ENCODE data around the gene RHBG. TPM values are rescaled to one million over a fixed set of nuclear protein-coding genes. Genes with fewer than 3 reads are reported as not detected.

The RHBG gene
- total RNA-seq, 4 donors from 2014 or later, result 7.4 to 14.8 (median 8.1) TPM

DNA sequence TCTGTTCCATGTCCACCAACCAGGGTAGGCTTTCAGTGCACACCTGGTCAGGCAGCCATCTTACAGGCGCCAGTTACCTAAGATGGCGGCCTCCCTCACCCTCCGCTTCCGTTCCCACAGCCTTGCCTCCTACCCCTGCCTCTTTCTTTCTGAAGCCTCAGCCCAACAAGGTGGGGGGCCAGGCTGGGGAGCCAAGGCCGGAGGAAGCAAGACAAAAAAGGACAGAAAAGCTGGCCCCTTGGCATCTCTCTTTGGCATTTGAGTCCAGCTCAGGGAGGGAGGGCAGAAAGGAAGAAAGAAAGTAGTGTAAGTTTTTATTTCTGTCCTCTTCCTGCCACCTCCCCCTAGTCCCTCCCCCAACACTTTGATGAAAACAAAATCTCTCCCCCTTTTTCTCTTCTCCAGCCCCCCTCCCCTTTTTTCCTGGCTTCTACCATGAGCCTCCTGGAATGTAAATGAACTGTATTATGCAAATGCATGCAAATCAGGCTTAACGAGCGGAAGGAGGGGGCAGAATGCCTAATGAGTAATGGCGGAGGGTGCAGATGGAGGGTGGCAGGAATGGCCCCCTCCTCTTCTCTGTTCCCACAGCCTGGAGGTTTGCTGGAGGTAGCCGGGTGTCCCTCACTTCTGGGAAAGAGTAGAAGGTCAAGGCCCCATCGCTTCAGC, 43.8 kb downstream of the RHBG start:
- H3K9me3 ChIP-seq, result no peaks in the 10 kb centered on the region
- no peaks in the 10 kb centered on the region for H3K4me1 ChIP-seq
- 76% methylated on average over 10 of the region's 10 CpGs for WGBS
- no peak for TF ChIP-seq POLR2A (IDR thresholded peaks at IDR 0.05)
- no peak for TF ChIP-seq EP300 (IDR thresholded peaks at IDR 0.05)
- TF ChIP-seq, protein P1, sequence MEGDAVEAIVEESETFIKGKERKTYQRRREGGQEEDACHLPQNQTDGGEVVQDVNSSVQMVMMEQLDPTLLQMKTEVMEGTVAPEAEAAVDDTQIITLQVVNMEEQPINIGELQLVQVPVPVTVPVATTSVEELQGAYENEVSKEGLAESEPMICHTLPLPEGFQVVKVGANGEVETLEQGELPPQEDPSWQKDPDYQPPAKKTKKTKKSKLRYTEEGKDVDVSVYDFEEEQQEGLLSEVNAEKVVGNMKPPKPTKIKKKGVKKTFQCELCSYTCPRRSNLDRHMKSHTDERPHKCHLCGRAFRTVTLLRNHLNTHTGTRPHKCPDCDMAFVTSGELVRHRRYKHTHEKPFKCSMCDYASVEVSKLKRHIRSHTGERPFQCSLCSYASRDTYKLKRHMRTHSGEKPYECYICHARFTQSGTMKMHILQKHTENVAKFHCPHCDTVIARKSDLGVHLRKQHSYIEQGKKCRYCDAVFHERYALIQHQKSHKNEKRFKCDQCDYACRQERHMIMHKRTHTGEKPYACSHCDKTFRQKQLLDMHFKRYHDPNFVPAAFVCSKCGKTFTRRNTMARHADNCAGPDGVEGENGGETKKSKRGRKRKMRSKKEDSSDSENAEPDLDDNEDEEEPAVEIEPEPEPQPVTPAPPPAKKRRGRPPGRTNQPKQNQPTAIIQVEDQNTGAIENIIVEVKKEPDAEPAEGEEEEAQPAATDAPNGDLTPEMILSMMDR (IDR thresholded peaks at IDR 0.05), result no peak
- no peak for TF ChIP-seq POLR2AphosphoS5 (IDR thresholded peaks at IDR 0.05)
- peaks cover 76% of the 10 kb centered on the region for H3K27me3 ChIP-seq
- no peak overlapping the region for H3K27ac ChIP-seq
- DNase-seq (ENCODE audit: low spot score in 2 of 2), result no peak
- H3K4me3 ChIP-seq, result no peak overlapping the region
- H3K36me3 ChIP-seq, result no peaks in the 10 kb centered on the region

GRCh38 chr1:156413391-156414246, 44.6 kb downstream of the RHBG start:
- no peak overlapping the region for H3K27ac ChIP-seq
- no peak for DNase-seq (ENCODE audit: low spot score in 2 of 2)
- no peak overlapping the region for H3K4me3 ChIP-seq
- no peaks in the 10 kb centered on the region for H3K9me3 ChIP-seq
- no peaks in the 10 kb centered on the region for H3K36me3 ChIP-seq
- no peak for TF ChIP-seq POLR2AphosphoS5 (IDR thresholded peaks at IDR 0.05)
- no peak for TF ChIP-seq EP300 (IDR thresholded peaks at IDR 0.05)
- TF ChIP-seq POLR2A (IDR thresholded peaks at IDR 0.05), result no peak
- TF ChIP-seq, protein P1 (IDR thresholded peaks at IDR 0.05), result no peak
- peaks cover 76% of the 10 kb centered on the region for H3K27me3 ChIP-seq
- no peaks in the 10 kb centered on the region for H3K4me1 ChIP-seq
- WGBS, result 59% methylated on average over 6 of the region's 10 CpGs

DNA sequence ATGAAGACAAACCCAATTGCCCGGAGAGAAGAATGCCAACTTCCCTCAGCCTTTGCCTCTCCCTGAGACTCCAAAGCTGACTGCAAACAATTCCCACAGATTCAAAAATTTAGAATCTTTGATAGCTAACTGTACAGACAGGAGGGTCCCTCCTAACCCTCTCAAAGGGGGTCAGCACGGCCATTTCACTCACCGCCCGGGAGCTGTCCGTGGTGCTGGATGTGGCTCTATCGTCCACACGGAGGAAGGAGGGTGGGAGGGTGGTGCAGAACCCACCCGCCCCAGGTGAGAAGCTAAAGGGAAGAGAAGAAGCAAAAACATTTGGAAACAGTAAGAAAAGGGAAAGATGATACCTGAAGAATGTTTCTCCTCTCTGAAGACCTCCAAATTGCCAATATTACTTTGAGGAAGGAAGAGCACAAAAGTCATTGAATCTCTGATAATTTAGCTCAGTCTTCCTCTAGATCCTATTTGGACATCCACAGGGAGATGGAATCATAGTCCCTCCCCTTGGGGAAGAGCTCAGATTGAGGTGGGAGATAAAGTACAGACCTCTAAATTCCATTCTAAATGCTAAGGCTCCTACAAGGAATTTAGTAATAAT, 45.6 kb downstream of the RHBG start:
- H3K9me3 ChIP-seq, result no peaks in the 10 kb centered on the region
- peaks cover 75% of the 10 kb centered on the region for H3K27me3 ChIP-seq
- H3K27ac ChIP-seq, result no peak overlapping the region
- TF ChIP-seq POLR2AphosphoS5 (IDR thresholded peaks at IDR 0.05) (no peak), EP300 (IDR thresholded peaks at IDR 0.05) (no peak), POLR2A (IDR thresholded peaks at IDR 0.05) (no peak)
- TF ChIP-seq, protein P1 (IDR thresholded peaks at IDR 0.05), result no peak
- no peak overlapping the region for H3K4me3 ChIP-seq
- no peaks in the 10 kb centered on the region for H3K36me3 ChIP-seq
- 18% methylated on average over 8 of the region's 8 CpGs for WGBS
- no peak for DNase-seq (ENCODE audit: low spot score in 2 of 2)
- H3K4me1 ChIP-seq, result no peaks in the 10 kb centered on the region

GRCh38 chr1:156416993-156417392, 48.0 kb downstream of the RHBG start:
- peaks cover 21% of the 10 kb centered on the region for H3K4me1 ChIP-seq
- 56% methylated on average over 1 of the region's 1 CpG for WGBS
- DNase-seq (ENCODE audit: low spot score in 2 of 2), result no peak
- H3K36me3 ChIP-seq, result no peaks in the 10 kb centered on the region
- no peak overlapping the region for H3K27ac ChIP-seq
- TF ChIP-seq POLR2AphosphoS5 (IDR thresholded peaks at IDR 0.05), result no peak
- TF ChIP-seq EP300 (IDR thresholded peaks at IDR 0.05), result no peak
- TF ChIP-seq POLR2A (IDR thresholded peaks at IDR 0.05), result no peak
- TF ChIP-seq, protein P1 (IDR thresholded peaks at IDR 0.05), result no peak
- H3K4me3 ChIP-seq, result no peak overlapping the region
- H3K27me3 ChIP-seq, result peaks cover 88% of the 10 kb centered on the region
- H3K9me3 ChIP-seq, result no peaks in the 10 kb centered on the region

Measured in suprapubic skin (tissue), 4 donors.